Retinal pigment epithelial cell (primary cell): ENCODE results near the gene GRB2.

ENCODE experiments used
- DNase-seq: peaks from one replicate; pipeline ENCODE4 v3.0.0-alpha.2; 2010; ENCODE audit warnings: low read depth
- H3K4me3 ChIP-seq: 2 replicates; pipeline ENCODE4 v1.5.1; 2011; ENCODE audit warnings: mild to moderate bottlenecking, low read length, control low read depth, moderate library complexity
- TF ChIP-seq, protein P1 (sequence below): conservative IDR thresholded peaks from 2 replicates; pipeline ENCODE4 v1.5.1; 2011; ENCODE audit warnings: low read depth, low read length, control low read depth, inconsistent platforms

Gene GRB2

DNA sequence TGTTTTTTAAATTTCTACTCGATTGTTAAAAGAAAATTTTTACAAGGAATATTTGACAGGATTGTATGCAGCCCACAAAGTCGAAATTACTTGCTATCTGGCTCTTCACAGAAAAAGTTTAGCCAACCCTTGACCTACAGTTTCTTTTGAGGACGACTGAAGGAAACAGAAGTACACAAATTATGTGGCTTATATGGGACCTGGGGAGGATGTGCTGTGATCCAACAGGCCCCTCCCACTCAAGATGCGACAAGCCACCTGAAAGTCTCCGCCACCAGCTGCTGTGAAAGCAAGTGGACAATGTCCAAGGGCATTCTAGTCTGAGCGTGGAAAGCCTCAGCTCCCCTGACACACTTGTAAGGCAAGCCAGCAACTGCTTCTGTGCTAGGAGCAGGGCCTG lies 73.8 kb downstream of the GRB2 start:
- no peak overlapping the region for H3K4me3 ChIP-seq
- TF ChIP-seq, protein P1, sequence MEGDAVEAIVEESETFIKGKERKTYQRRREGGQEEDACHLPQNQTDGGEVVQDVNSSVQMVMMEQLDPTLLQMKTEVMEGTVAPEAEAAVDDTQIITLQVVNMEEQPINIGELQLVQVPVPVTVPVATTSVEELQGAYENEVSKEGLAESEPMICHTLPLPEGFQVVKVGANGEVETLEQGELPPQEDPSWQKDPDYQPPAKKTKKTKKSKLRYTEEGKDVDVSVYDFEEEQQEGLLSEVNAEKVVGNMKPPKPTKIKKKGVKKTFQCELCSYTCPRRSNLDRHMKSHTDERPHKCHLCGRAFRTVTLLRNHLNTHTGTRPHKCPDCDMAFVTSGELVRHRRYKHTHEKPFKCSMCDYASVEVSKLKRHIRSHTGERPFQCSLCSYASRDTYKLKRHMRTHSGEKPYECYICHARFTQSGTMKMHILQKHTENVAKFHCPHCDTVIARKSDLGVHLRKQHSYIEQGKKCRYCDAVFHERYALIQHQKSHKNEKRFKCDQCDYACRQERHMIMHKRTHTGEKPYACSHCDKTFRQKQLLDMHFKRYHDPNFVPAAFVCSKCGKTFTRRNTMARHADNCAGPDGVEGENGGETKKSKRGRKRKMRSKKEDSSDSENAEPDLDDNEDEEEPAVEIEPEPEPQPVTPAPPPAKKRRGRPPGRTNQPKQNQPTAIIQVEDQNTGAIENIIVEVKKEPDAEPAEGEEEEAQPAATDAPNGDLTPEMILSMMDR, result no peak

GRCh38 chr17:75327757-75328156 lies 77.7 kb downstream of the GRB2 start:
- TF ChIP-seq, protein P1, result no peak
- DNase-seq, result no peak
- H3K4me3 ChIP-seq, result no peak overlapping the region

More for the DNA sequence above, 73.8 kb downstream of the GRB2 start:
- DNase-seq, result no peak

DNA sequence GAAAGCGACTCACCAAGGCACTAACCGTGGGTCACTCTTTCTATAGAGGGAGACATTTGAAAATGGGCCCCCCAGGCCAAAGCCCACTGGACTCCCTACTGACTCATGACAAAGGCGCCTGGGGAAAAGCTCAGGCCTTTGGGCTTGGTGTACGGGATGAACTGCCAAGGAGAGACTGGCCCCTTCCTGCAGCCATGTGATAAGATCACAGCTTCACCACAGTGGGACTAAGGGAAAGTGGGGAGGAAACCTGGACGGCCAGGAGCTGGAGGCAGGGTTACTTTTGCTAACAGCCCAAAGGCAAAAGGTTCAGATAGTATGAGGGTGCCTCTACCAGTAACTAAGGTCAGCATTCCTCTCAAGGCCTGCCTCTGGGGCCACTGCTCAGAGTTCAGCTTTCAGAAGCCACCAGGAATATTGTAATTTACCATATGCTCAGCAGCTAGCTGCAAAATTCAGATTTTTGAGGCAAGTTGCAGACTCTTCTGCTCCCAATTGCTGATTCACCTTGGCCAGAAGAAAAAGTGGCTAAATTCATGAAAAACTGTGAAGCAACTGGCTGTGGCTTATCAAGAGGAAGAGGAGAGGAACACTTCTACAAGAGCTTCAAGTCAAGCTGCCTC lies 79.1 kb downstream of the GRB2 start:
- no peak overlapping the region for H3K4me3 ChIP-seq
- TF ChIP-seq, protein P1, result no peak
- DNase-seq, result no peak

DNA sequence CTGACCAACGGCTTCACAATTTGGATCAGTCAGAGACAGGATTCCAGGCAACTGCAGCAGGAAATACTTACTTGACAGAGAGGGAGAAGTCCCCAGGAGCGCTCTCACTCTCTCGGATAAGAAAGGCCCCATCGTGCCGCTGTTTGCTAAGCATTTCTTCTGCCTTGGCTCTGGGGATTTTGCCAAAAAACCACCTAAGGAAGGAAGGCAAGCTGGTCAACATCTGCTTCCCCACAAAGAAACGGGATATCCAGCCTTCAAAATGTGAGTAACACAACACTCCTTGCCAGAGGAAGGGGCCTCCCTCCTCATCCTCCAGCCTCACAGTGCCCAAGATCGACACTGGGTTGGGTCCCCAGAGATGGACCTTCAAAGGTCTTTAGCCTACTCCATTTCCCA lies 79.7 kb downstream of the GRB2 start:
- DNase-seq, result no peak
- TF ChIP-seq, protein P1, result no peak
- H3K4me3 ChIP-seq, result no peak overlapping the region

GRCh38 chr17:75325348-75325747 lies 80.1 kb downstream of the GRB2 start:
- H3K4me3 ChIP-seq, result no peak overlapping the region
- TF ChIP-seq, protein P1, result no peak
- no peak for DNase-seq

DNA sequence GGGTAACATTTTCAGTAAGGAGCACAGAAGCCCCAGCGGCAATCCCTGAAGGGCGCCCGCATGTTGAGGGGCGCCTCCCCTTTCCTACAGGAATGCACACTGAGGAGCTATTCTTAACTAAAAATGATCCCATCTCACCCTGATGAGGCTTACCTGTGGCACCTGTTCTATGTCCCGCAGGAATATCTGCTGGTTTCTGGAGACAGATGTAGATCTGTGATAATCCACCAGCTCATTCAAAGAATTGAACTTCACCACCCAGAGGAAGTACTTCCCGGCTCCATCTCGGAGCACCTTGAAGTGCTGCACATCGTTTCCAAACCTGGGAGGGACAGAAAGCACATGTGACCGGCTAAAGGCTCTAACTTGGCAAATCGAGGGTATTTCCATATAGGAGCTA lies 84.0 kb downstream of the GRB2 start:
- no peak overlapping the region for H3K4me3 ChIP-seq
- TF ChIP-seq, protein P1, result no peak
- DNase-seq, result no peak

- no peak for DNase-seq
- H3K4me3 ChIP-seq, result no peak overlapping the region
These were observed 85.4 kb downstream of the GRB2 start for GRCh38 chr17:75319904-75320691.

More at GRCh38 chr17:75319904-75320691, 85.4 kb downstream of the GRB2 start:
- TF ChIP-seq, protein P1, result no peak
